ENCODE results near the gene LRSAM1. TPM values are rescaled to one million over a fixed set of nuclear protein-coding genes. Genes with fewer than 3 reads are reported as not detected.
"Not testable (repeated sequence)": the region's sequence is repeated elsewhere in the genome, so short reads cannot be mapped to it uniquely, and the experiment has no call there.

LRSAM1 gene
- total RNA-seq, 1 donor from 2014 or later = 14.2 TPM

DNA sequence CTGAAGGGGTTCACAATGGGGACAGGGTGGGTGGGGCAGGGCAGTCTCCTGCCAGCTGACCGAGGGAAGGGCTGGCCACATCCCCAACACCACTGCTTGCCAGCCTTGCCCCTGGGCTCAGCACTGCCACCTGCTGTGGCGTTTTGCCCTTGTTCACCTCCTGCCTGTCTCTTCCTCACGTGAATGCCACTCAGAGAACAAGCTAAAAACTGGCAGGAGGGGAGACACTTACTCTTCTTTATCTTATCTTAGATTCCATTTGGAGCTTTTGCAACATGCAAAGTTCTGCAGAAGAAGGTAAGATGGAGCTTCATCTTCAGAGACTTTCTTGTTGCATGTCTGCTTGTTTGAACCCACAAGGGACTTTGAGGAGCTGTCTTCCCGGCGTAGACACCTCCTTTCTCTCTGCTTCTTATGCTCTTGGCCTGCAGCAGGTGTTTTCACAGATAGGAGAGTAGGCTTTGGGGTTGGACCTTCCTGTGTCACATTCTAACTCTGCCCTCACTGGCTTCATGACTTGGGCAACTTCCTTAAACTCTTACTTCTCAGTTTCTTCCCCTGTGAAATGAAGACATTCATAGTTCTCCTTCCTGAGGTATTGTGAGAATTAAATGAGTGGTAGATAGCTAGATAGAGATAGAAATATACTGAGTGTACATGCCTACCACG is 4.1 kb downstream of the LRSAM1 start:
- intact Hi-C loops (cut with micrococcal nuclease) = loop anchor here (10.0 kb wide), 1 partner anchor 241 kb away; no protein-coding TSS in a partner anchor

DNA sequence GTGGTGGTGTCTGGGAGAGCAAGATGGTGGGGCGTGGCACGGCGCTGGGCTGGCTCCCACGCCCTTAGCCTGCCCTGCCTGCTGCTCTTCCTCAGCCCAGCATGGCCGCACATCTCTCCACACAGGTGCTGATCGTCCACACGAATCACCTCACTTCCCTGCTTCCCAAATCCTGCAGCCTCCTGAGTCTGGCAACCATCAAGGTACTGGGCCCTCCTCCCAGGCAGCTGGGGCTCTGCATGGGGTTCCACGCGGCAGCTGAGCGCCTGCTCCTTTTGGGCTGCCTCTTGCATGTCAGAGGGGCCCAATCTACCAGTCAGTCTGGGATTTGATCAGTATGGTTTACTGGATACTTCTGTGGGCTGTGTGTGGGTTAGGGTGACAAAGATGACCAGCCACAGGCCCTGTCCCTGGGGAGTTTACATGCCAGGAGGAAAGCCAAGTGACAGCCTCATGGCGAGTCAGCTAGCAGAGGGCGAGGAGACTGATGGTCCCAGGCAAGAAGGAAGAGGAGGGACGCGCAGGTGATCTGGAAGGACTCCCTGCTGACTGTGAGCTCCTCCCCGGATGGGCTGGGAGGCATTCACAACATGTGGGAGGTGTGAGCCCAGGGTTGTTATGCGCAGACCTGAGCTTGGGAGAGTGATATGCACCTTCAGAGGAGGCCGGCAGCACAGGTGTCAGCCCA is 6.0 kb downstream of the LRSAM1 start:
- intact Hi-C loops (cut with micrococcal nuclease) = loop anchor here (10.0 kb wide), 1 partner anchor 243 kb away; no protein-coding TSS in a partner anchor

DNA sequence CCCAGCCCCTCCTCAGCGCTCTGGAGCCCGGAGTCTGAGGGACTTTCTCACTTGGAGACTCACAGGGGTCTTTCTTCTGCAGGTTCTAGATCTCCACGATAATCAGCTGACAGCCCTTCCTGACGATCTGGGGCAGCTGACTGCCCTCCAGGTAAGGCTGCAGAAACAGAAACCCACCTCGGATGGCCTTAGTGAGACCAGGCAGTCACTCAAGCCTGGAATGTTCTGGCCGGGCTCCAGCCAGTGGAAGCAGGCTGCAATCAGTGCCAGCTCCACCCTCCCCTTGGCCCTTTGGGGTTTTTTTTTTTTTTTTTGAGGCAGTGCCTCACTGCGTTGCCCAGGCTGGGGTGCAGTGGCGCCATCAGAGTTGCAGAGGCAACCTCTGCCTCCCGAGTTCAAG is 7.6 kb downstream of the LRSAM1 start:
- intact Hi-C loops (cut with micrococcal nuclease) = loop anchor here (10.0 kb wide), 1 partner anchor 244 kb away; no protein-coding TSS in a partner anchor

DNA sequence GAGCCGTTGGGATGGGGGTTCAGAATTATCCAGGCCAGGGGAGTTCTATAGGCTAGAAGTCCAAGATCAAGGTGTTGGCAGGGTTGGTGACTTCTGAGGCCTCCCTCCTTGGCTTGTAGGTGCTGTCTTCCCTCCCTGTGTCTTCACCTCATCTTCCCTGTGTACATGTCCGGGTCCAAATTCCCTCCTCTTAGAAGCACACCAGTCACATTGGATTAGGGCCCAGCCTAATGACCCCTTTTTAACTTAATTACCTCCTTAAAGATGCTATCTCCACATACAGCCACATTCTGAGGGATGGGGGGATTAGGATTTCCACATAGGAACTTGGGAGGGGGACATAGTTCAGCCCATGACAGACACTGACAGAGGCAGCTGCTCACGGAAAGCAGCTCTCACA is 12.1 kb downstream of the LRSAM1 start:
- intact Hi-C loops (cut with micrococcal nuclease) = no loop called here

DNA sequence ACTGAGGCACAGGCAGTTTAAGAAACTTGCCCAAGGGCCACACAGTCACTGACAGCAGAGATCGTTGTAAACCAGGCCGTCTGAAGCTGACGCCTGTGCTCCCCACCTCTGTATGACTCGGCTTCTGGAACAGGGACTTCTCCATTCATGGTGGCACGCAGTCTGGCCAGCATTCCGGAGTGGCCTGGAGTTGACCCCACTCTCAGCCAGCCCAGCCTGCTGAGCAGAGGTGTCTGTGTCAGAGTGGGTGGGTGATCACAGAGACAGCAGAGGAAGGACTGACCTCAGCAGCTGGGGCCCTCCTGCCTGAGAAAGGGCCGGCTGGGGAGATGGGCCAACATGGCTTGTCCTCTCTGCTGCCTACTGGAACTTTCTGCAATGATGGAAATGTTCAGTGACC is 12.6 kb downstream of the LRSAM1 start:
- intact Hi-C loops (cut with micrococcal nuclease) = no loop called here

DNA sequence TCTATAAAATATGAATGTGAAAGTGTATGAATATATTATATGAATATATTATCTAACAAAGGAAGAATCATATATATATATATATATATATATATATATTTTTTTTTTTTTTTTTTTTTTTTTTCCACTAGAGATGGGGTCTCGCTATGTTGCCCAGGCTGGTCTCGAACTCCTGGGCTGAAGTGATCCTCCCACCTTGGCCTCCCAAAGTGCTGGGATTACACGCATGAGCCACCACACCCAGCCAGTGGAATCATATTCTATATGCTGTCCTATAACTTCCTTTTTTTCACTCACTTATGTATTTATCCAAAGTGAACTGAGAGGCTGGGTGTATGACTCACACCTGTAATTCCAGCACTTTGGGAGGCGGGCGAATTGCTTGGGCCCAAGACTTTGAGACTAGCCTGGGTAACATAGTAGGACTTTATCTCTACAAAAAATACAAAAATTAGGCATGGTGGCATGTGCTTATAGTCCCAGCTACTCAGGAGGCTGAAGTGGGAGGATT is 15.2 kb downstream of the LRSAM1 start:
- intact Hi-C loops (cut with micrococcal nuclease) = not testable (repeated sequence)

DNA sequence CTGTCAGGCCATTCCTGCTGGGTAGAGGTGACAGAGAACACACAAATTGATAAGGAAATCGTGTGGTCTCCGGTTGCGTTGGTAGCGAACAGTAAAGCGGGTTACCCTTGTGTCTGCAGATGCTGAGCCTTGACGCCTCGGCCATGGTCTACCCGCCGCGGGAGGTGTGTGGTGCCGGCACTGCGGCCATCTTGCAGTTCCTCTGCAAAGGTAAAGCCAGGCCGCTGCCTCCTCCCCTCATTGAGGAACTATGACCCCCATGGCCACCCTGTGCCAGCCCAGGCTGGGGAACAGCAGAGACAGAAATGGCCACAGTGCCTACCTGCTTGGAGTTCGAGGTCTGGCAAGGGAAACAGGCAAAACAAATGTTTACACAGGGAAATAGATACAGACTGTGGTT is 16.3 kb downstream of the LRSAM1 start:
- intact Hi-C loops (cut with micrococcal nuclease) = no loop called here

DNA sequence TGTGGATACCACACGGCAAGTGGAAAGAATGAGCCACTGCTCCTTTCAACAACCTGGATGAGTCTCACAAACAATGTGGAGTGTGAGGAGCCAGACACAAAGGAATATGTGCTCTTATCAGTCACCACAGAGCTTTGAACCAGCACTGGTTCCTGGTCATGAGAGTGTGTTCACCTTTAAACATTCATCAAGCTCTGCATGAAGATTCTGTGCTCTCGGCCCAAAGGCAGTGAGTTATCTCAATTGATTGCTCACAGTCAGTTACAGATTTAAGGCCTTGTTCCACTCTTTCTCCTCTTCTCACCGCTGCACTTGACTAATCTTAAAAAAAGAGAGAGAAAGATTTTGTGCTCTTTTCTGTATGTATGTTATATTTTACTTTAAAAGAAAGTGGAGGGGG is 19.4 kb downstream of the LRSAM1 start:
- intact Hi-C loops (cut with micrococcal nuclease) = no loop called here

DNA sequence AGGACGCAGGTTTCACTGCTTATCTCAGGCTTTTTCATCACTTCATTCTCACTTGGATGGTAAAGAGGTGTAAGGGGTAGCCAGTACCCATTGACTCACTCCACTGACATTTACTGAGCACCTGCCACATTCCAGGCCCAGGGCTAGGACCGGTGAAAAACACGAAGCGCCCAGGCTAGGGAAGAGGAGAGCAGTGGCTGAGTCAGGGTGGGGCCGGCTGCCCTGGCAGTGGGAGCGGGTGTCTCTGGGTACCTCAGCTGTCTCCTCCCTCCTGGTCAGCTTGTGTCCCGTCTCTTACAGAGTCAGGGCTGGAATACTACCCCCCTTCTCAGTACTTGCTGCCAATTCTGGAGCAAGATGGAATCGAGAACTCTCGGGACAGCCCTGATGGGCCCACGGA is 22.2 kb downstream of the LRSAM1 start:
- intact Hi-C loops (cut with micrococcal nuclease) = no loop called here

DNA sequence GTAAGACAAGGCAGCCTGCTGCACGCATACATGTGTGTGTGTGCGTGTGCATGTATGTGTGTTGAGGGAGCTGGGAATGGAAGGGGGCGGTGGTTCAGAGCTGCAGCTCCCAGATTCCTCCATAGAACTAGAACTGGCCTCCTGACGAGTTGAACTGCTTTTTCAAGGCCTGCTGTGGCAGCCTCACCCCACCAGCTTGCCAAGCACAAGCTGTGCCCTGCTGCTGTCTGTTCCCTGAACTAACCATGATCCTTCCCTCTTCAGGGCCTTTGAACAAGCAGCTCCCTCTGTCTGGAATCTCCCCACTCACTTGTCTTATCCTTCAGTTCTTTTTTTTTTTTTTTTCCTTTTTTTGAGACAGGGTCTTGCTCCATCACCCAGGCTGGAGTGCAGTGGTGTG is 22.6 kb downstream of the LRSAM1 start:
- intact Hi-C loops (cut with micrococcal nuclease) = no loop called here

DNA sequence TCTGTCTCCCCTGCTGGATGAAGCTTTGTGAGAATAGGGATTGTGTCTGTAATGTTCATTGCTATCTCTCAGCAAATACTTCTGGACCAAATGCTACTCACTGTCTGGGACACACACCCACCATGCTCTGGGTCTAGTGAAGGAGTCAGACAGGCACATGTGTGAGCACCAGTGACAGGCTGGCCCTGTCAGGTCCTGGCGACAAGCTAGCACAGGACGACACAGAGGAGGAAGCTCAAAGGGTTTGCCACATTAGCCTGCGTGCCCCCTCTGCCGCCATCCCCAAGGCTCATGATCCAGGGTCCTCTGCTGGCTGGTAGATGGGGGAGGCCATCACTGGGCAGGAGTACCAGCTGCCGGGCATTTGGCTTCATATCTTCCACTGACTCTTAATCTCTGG is 23.3 kb downstream of the LRSAM1 start:
- intact Hi-C loops (cut with micrococcal nuclease) = no loop called here

DNA sequence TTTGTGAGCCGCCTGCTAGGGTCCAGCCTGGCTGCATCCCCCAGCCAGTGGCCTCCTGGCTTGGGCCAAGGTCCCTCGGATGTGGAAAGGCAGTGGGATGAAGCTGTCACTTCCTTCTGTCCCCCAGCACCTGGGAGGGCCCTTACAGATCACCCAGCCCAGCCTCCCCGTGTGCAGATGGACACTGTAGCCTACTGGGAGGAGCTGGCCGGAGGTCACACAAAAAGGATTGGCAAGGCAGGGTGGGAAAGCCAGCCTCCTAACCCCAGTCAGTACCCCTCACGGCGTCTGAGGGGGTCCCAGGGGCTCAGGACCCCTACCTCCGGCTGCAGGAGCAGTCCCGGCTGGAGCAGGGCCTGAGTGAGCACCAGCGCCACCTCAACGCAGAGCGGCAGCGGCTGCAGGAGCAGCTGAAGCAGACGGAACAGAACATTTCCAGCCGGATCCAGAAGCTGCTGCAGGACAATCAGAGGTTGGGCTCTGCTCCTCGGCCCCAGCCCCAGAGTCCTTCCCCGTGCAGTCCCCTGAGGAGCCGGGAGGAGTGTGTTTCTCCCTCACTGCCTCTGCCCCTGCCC is 28.3 kb downstream of the LRSAM1 start:
- intact Hi-C loops (cut with micrococcal nuclease) = no loop called here

DNA sequence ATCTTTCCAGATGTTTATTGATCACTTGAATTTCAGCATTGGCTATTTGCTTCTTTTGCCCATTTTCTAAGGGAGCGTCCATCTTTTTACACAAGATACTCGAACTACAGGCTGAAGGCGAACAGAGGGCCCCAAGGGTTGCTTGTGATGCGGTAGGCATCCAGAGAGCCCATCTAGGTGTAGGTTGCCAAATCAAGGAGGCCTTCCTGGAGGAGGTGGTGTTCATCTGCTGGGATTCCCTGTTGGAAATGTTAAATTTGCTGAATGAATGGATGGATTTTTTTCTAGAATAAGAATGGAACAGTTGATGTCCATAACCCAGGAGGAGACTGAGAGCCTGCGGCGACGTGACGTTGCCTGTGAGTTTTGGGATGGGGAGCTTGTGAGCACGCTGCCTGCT is 31.4 kb downstream of the LRSAM1 start:
- intact Hi-C loops (cut with micrococcal nuclease) = no loop called here

DNA sequence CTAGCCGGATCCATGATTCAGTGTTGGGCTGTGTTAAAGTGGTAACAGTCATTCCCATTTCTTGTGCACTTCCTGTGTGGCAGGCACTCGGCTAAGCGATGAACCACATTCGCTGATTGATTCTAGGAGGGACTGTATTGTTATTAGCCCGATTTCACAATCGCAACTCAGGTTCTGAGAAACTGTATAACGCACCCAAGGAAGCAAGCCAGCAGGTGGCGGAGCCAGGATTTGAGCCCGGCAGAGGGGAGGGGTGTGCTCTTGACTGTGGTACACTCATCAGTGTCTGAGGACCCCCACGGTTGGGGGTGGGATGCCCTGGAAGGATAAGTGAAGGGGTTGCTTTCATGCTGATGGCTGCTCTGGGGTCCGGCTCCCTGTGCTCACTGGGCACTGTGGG is 34.7 kb downstream of the LRSAM1 start:
- intact Hi-C loops (cut with micrococcal nuclease) = no loop called here

DNA sequence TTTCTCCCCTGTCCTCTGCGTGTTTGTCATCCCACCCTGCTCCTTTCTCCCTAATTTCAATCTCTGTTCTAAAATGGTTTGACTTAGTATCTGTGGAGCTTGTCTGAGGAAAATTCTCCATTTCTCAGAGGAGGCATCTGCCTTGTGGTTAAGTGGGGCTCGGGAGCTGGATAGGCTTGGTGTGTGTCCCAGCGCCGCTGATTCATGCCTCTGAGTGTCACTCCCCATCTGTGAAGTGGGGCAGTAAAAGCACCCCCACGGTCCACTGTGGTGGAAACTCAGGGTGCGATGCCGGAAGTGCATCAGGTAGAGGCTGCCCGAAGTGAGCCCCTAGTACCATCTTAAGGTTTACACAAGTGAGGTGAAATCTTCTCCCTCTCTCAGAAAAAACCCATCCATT is 37.6 kb downstream of the LRSAM1 start:
- intact Hi-C loops (cut with micrococcal nuclease) = no loop called here

DNA sequence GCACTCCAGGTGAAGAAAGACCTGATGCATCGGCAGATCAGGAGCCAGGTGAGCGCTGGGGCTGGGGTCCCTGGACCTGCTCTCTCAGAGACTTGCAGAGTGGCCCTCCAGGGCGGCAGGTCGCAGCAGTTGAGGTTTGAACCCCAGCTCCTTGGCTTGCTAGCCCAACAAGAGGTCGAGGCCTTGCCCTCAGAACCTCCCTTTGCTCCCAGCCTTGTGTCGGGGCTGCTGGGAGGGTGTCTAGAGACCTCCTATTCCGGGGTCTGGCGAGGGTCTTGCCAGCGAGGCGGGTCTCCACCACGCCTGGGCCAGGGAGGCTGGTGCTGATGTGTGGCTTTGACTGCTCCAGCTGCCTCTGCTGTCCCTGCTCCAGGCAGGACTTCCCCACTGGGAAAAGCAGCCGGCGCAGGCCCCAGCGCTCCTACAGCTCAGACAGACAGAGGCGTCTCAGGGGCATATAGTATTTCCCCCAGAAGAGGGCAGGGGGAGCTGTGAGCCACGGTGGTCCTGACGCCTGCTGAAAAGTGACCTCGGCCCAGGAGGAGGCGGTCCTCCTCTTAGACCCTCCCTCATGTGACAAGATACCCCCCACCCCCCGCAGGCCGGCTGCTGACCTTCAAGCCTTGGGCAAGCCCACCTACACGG is 38.3 kb downstream of the LRSAM1 start:
- intact Hi-C loops (cut with micrococcal nuclease) = no loop called here

DNA sequence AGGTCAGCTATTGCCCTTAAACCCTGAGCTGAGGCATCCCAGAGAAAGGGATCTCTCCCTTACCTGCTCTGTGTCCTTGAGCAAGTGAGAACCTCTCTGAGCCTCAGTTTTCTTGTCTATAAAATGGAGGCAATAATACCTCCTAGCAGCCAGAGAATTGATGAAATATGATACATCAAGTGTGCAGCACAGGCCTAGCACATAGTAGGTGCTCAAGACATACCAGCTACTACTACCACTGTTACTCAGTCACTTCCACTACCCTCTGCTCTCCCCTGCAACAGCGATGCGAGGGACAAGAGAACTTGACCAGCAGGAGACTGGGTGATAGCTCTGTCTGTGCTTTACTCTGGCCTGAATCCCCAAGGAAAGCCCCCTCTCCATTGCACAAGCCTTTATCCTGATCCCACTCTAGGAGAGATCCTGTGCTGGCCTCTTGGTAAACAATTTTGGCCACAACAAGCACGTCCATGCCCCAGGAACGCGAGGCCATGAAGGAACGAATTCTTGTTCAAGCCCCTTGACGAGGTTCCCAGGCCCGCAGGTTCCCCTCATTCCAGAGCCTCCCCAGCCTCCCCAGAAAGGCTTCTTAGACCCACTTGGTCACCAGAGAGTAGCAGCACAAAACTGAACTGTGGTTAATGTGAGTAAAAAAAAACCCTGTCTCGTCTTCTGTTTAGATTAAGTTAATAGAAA is 39.4 kb downstream of the LRSAM1 start:
- intact Hi-C loops (cut with micrococcal nuclease) = no loop called here

DNA sequence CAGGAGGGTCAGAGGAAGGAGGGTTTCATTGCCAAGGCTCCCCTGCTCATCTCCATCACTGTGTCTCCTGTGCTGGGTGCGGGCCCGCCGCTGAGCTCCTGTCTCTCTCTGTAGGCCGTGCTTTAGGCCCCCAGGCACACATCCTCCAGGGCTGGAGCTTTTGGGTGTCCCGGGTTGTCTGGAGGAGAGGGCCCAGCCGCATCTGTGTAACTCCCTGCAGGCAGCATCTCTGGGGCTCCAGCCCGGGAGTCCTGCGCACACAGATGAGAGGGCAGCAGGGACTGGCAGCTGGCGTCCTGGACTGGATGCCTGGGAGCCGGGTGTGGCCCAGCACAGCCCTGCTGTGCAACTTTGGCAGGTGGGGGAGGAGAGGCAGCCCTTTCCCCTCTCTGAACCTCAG is 40.2 kb downstream of the LRSAM1 start:
- intact Hi-C loops (cut with micrococcal nuclease) = no loop called here

DNA sequence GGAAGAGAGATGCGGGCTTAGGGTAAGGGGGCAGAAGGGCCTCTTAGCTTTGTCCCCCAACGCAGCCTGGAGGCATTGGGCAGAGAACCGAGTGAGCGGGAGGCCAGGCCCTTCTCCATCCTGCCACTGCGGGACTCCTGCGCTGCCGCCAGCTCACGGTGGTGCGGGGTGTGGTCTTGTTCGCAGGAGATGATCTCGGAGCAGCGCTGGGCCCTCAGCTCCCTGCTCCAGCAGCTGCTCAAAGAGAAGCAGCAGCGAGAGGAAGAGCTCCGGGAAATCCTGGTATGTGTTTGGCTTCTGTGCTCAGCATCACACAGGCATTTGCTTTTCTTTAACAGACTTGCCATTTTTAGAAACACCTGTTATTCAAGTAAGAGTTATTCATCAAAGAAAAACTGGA is 41.3 kb downstream of the LRSAM1 start:
- intact Hi-C loops (cut with micrococcal nuclease) = no loop called here

DNA sequence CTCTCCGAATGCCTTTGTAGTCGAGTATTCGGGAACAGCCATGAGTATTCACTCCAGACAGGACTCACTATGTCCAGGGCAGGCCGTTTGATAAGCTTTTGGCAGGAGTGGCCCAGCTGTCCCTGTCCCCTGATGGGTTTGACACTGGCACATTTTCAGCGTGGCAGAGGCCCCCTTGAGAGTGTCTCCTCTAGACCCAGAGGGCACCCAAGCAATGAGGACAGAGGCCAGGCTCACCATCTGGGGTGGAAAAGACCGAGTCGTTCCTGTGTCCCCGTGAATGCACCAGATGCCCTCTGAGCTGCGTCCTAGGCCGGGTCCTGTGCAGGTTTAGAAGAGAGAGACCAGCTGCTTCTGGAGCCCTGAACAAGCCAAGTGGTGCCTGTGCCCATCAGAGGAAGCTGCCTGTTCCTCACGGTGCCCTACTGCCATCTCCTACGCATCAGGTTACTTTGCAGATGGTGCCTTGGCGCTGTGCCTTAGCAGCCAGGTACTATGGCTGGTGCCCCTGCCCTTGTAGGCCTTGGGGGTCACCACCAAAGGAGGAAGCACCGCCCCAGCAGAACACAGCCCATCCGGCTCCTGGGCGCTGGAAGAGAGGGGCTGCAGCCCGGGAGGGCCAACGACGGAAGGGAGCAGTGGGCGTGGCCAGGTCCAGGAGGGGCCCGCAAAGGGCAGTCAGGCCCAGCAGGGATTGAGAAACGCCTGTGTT is 42.4 kb downstream of the LRSAM1 start:
- intact Hi-C loops (cut with micrococcal nuclease) = no loop called here

DNA sequence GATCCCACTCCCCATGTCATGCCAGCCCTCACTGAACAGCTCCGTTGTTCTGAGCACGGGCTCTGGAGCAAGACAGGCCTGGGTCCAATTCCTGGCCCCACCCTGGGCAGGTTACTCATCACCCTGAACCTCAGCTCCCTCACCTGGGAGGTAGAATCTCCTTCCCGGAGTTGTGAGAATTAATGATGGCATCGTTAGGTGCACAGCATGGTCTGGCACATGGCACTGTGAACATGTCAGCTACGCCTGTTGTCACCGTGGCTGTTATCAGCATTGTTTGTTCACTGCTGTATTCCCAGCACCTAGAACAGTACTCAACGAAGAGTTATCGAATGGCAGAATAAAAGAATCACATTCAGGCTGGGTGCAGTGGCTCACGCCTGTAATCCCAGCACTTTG is 43.0 kb downstream of the LRSAM1 start:
- intact Hi-C loops (cut with micrococcal nuclease) = no loop called here

Data from T-helper 2 cell treated with Interferon-gamma antibody and Interleukin-4, amounts not matched to agents 100 ng/mL and 5 ng/mL, for 36 hours (primary cell).